ENCODE results near the gene SRP68. TPM values are rescaled to one million over a fixed set of nuclear protein-coding genes. Genes with fewer than 3 reads are reported as not detected.

The SRP68 gene
- total RNA-seq, 4 donors from 2014 or later: 57.5 to 90.2 (median 64.2) TPM

- peaks cover 18% of the 10 kb centered on the region for H3K4me1 ChIP-seq
- 70% methylated on average over 5 of the region's 5 CpGs for WGBS
- H3K27me3 ChIP-seq: no peaks in the 10 kb centered on the region
- H3K9me3 ChIP-seq: no peaks in the 10 kb centered on the region
- TF ChIP-seq POLR2AphosphoS5 (IDR thresholded peaks at IDR 0.05) (no peak), EP300 (IDR thresholded peaks at IDR 0.05) (no peak), CTCF (IDR thresholded peaks at IDR 0.05) (no peak), POLR2A (IDR thresholded peaks at IDR 0.05) (no peak)
- no peak overlapping the region for H3K4me3 ChIP-seq
- no peak overlapping the region for H3K27ac ChIP-seq
- H3K36me3 ChIP-seq: peaks cover 53% of the 10 kb centered on the region
- no peak for DNase-seq (ENCODE audit: low spot score in 2 of 2)
Measured at GRCh38 chr17:76011951-76012350, 60.4 kb downstream of the SRP68 start.

DNA sequence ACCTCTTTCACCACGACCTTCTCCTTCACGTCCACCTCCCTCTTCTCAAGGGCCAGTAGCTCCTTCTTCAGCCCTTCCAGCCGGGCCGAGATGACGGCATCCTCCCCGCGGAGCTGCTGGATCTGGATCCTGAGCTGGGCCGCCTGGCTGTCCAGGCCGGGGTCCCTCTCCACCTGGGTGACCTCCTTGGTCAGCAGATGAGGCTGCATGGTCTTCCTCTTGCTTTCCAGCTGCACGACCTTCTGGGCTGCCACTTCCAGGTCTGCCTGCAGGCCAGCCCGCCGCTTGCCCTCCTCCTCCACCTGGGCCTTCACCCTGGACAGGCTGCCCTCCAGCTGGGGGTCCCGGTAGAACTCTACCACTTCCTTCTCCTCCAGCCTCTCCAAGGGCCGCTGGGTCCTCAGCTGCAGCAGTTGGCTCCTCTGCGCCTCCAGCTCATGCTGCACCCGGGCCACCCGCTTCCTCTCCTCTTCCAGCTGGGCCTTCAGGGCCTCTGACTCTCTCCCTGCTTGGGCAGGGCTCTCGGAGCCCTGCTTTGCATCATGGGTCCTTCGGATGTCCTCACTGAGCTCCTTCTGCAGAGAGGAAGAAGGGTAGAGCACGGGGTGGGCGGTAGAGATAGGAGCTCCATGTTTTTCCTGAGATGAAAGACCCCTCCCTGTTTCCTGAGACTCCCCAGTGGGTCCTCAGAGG, 62.2 kb downstream of the SRP68 start:
- TF ChIP-seq EP300 (IDR thresholded peaks at IDR 0.05) (no peak), CTCF (IDR thresholded peaks at IDR 0.05) (no peak), POLR2A (IDR thresholded peaks at IDR 0.05) (no peak), POLR2AphosphoS5 (IDR thresholded peaks at IDR 0.05) (no peak)
- Histone ChIP-seq H3K4me3 (no peak overlapping the region), H3K4me1 (peaks cover 14% of the 10 kb centered on the region), H3K27ac (no peak overlapping the region), H3K36me3 (peaks cover 53% of the 10 kb centered on the region), H3K27me3 (no peaks in the 10 kb centered on the region), H3K9me3 (no peaks in the 10 kb centered on the region)
- WGBS: 89% methylated on average over 21 of the region's 21 CpGs
- DNase-seq (ENCODE audit: low spot score in 2 of 2): no peak

GRCh38 chr17:76009447-76009846, 62.9 kb downstream of the SRP68 start:
- WGBS: 94% methylated on average over 20 of the region's 20 CpGs
- no peaks in the 10 kb centered on the region for H3K9me3 ChIP-seq
- H3K27me3 ChIP-seq: no peaks in the 10 kb centered on the region
- no peak overlapping the region for H3K27ac ChIP-seq
- H3K36me3 ChIP-seq: peaks cover 59% of the 10 kb centered on the region
- H3K4me3 ChIP-seq: no peak overlapping the region
- TF ChIP-seq CTCF (IDR thresholded peaks at IDR 0.05): no peak
- no peak for TF ChIP-seq EP300 (IDR thresholded peaks at IDR 0.05)
- no peak for TF ChIP-seq POLR2A (IDR thresholded peaks at IDR 0.05)
- no peak for TF ChIP-seq POLR2AphosphoS5 (IDR thresholded peaks at IDR 0.05)
- DNase-seq (ENCODE audit: low spot score in 2 of 2): no peak
- H3K4me1 ChIP-seq: peaks cover 9% of the 10 kb centered on the region

GRCh38 chr17:76008630-76009425, 63.5 kb downstream of the SRP68 start:
- 94% methylated on average over 56 of the region's 56 CpGs for WGBS
- Histone ChIP-seq H3K4me3 (no peak overlapping the region), H3K9me3 (no peaks in the 10 kb centered on the region), H3K4me1 (peaks cover 3% of the 10 kb centered on the region), H3K27ac (no peak overlapping the region), H3K27me3 (no peaks in the 10 kb centered on the region), H3K36me3 (peaks cover 60% of the 10 kb centered on the region)
- no peak for DNase-seq (ENCODE audit: low spot score in 2 of 2)
- no peak for TF ChIP-seq CTCF (IDR thresholded peaks at IDR 0.05)
- no peak for TF ChIP-seq POLR2AphosphoS5 (IDR thresholded peaks at IDR 0.05)
- TF ChIP-seq POLR2A (IDR thresholded peaks at IDR 0.05): no peak
- no peak for TF ChIP-seq EP300 (IDR thresholded peaks at IDR 0.05)

- H3K27me3 ChIP-seq: no peaks in the 10 kb centered on the region
- H3K4me3 ChIP-seq: no peak overlapping the region
- WGBS: 96% methylated on average over 35 of the region's 36 CpGs
- DNase-seq (ENCODE audit: low spot score in 2 of 2): no peak
- no peak overlapping the region for H3K27ac ChIP-seq
- TF ChIP-seq CTCF (IDR thresholded peaks at IDR 0.05): no peak
- TF ChIP-seq POLR2A (IDR thresholded peaks at IDR 0.05): no peak
- peaks cover 60% of the 10 kb centered on the region for H3K36me3 ChIP-seq
- H3K4me1 ChIP-seq: no peaks in the 10 kb centered on the region
- no peaks in the 10 kb centered on the region for H3K9me3 ChIP-seq
Measured at GRCh38 chr17:76008208-76008607, 64.1 kb downstream of the SRP68 start.

All from suprapubic skin (tissue), 4 donors.